ENCODE measurements around the gene IL17RE.

GRCh38 chr3:9890249-9891071, 12.2 kb upstream of the IL17RE start, which contains the start of gene JAGN1:
- no peak for TF ChIP-seq EZH2 (IDR thresholded peaks at IDR 0.05; ENCODE audit: low read depth, unreplicated experiment)
- TF ChIP-seq POLR2AphosphoS5 (IDR thresholded peaks at IDR 0.05; ENCODE audit: low read depth) = peak; percentile 97
- peak in 1 of 2 experiments; percentile 13; a peak in 1 of 4 replicates for TF ChIP-seq CTCF (conservative IDR thresholded peaks at IDR 0.05; ENCODE audit: low read depth in 2 of 2)
- no peak for TF ChIP-seq CREB1 (CRISPR knock-in tag; IDR thresholded peaks at IDR 0.05; ENCODE audit: low read depth)
- TF ChIP-seq JUNB (IDR thresholded peaks at IDR 0.05; ENCODE audit: unreplicated experiment) = no peak
- no peak for TF ChIP-seq REST (IDR thresholded peaks at IDR 0.05; ENCODE audit: unreplicated experiment)
- peak; percentile 81 for TF ChIP-seq ETS1 (IDR thresholded peaks at IDR 0.05)
- TF ChIP-seq EZH2phosphoT487 (IDR thresholded peaks at IDR 0.05; ENCODE audit: unreplicated experiment) = no peak
- TF ChIP-seq ZNF114 (CRISPR knock-in tag; IDR thresholded peaks at IDR 0.05) = no peak
- TF ChIP-seq NANOG (IDR thresholded peaks at IDR 0.05; ENCODE audit: borderline replicate concordance) = no peak
- TF ChIP-seq ZNF331 (CRISPR knock-in tag; IDR thresholded peaks at IDR 0.05; ENCODE audit: low read depth) = no peak
- no peak for TF ChIP-seq ZNF462 (CRISPR knock-in tag; IDR thresholded peaks at IDR 0.05)
